ENCODE measurements around the gene NOS1AP.

GRCh38 chr1:162035241-162035640 is 34.2 kb upstream of the NOS1AP start:
- no peak for TF ChIP-seq RFX5 (IDR thresholded peaks at IDR 0.05; ENCODE audit: low read depth, low read length)
- no peak for TF ChIP-seq SRF (CRISPR knock-in tag; IDR thresholded peaks at IDR 0.05)
- TF ChIP-seq, protein P1, sequence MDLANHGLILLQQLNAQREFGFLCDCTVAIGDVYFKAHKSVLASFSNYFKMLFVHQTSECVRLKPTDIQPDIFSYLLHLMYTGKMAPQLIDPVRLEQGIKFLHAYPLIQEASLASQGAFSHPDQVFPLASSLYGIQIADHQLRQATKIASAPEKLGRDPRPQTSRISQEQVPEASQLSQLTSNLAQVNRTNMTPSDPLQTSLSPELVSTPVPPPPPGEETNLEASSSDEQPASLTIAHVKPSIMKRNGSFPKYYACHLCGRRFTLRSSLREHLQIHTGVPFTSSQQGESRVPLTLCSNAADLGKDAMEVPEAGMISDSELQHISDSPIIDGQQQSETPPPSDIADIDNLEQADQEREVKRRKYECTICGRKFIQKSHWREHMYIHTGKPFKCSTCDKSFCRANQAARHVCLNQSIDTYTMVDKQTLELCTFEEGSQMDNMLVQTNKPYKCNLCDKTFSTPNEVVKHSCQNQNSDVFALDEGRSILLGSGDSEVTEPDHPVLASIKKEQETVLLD (IDR thresholded peaks at IDR 0.05): no peak
